ENCODE results near the gene CASP10. TPM values are rescaled to one million over a fixed set of nuclear protein-coding genes. Genes with fewer than 3 reads are reported as not detected.
A peak's percentile ranks its signal among the peaks of the same experiment; 100 is the strongest.

CASP10 gene
- total and polyA plus RNA-seq, 9 of the 15 experiments (the other 6 are each of a cell fraction or from before 2014, with no cell fraction given), result 7.1 to 20.4 (median 10.8) TPM

GRCh38 chr2:201158111-201158929 is 24.6 kb upstream of the CASP10 start (continued):
- TF ChIP-seq, protein P1, sequence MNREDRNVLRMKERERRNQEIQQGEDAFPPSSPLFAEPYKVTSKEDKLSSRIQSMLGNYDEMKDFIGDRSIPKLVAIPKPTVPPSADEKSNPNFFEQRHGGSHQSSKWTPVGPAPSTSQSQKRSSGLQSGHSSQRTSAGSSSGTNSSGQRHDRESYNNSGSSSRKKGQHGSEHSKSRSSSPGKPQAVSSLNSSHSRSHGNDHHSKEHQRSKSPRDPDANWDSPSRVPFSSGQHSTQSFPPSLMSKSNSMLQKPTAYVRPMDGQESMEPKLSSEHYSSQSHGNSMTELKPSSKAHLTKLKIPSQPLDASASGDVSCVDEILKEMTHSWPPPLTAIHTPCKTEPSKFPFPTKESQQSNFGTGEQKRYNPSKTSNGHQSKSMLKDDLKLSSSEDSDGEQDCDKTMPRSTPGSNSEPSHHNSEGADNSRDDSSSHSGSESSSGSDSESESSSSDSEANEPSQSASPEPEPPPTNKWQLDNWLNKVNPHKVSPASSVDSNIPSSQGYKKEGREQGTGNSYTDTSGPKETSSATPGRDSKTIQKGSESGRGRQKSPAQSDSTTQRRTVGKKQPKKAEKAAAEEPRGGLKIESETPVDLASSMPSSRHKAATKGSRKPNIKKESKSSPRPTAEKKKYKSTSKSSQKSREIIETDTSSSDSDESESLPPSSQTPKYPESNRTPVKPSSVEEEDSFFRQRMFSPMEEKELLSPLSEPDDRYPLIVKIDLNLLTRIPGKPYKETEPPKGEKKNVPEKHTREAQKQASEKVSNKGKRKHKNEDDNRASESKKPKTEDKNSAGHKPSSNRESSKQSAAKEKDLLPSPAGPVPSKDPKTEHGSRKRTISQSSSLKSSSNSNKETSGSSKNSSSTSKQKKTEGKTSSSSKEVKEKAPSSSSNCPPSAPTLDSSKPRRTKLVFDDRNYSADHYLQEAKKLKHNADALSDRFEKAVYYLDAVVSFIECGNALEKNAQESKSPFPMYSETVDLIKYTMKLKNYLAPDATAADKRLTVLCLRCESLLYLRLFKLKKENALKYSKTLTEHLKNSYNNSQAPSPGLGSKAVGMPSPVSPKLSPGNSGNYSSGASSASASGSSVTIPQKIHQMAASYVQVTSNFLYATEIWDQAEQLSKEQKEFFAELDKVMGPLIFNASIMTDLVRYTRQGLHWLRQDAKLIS (CRISPR knock-in tag; IDR thresholded peaks at IDR 0.05), result no peak; the same call in 1 of the 2 replicates
- TF ChIP-seq DIDO1 (tag; IDR thresholded peaks at IDR 0.05; ENCODE audit: low read depth), result no peak
- no peak for TF ChIP-seq ARID3A (IDR thresholded peaks at IDR 0.05; ENCODE audit: borderline replicate concordance, low read depth, low read length)
- TF ChIP-seq ELF2 (CRISPR knock-in tag; IDR thresholded peaks at IDR 0.05), result no peak
- no peak for TF ChIP-seq PATZ1 (CRISPR knock-in tag; IDR thresholded peaks at IDR 0.05; ENCODE audit: borderline replicate concordance)
- no peak for TF ChIP-seq NR1H2 (CRISPR knock-in tag; IDR thresholded peaks at IDR 0.05)
- no peak for TF ChIP-seq ZNF239 (CRISPR knock-in tag; IDR thresholded peaks at IDR 0.05)
- no peak for TF ChIP-seq NFATC3 (IDR thresholded peaks at IDR 0.05)
- TF ChIP-seq OTX1 (CRISPR knock-in tag; IDR thresholded peaks at IDR 0.05), result no peak
- TF ChIP-seq ZBED1 (IDR thresholded peaks at IDR 0.05), result no peak
- TF ChIP-seq, protein P2, sequence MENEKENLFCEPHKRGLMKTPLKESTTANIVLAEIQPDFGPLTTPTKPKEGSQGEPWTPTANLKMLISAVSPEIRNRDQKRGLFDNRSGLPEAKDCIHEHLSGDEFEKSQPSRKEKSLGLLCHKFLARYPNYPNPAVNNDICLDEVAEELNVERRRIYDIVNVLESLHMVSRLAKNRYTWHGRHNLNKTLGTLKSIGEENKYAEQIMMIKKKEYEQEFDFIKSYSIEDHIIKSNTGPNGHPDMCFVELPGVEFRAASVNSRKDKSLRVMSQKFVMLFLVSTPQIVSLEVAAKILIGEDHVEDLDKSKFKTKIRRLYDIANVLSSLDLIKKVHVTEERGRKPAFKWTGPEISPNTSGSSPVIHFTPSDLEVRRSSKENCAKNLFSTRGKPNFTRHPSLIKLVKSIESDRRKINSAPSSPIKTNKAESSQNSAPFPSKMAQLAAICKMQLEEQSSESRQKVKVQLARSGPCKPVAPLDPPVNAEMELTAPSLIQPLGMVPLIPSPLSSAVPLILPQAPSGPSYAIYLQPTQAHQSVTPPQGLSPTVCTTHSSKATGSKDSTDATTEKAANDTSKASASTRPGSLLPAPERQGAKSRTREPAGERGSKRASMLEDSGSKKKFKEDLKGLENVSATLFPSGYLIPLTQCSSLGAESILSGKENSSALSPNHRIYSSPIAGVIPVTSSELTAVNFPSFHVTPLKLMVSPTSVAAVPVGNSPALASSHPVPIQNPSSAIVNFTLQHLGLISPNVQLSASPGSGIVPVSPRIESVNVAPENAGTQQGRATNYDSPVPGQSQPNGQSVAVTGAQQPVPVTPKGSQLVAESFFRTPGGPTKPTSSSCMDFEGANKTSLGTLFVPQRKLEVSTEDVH (IDR thresholded peaks at IDR 0.05; ENCODE audit: low read depth, partially characterized antibody), result peak; percentile 23
- no peak for TF ChIP-seq ZNF75A (CRISPR knock-in tag; IDR thresholded peaks at IDR 0.05)
- no peak for TF ChIP-seq HMG20B (CRISPR knock-in tag; IDR thresholded peaks at IDR 0.05)
- TF ChIP-seq SRSF7 (optimal IDR thresholded peaks at IDR 0.05; ENCODE audit: low read depth, low read length), result no peak
- TF ChIP-seq SAFB2 (IDR thresholded peaks at IDR 0.05; ENCODE audit: borderline replicate concordance, low read depth, low read length, severe bottlenecking), result no peak
- peak; percentile 80 for TF ChIP-seq ARID1B (IDR thresholded peaks at IDR 0.05)
- peak; percentile 10; the same call in 1 of the 2 replicates for TF ChIP-seq JUND (IDR thresholded peaks at IDR 0.05; ENCODE audit: borderline replicate concordance, low read depth, low read length)
- peak; percentile 65; the same call in 1 of the 3 replicates for TF ChIP-seq JUND (tag; IDR thresholded peaks at IDR 0.05; ENCODE audit: borderline replicate concordance, low read depth, low read length)

Measured in K562 (cell line).